Stimulated activated CD8-positive, alpha-beta memory T cell treated with anti-CD3 and anti-CD28 coated beads, Interleukin-12 subunit alpha, Interleukin-12 subunit beta, amount 100 ng/mL, for 4 hours (primary cell): ENCODE data around the gene C6orf15.

Experiments
- DNase-seq: peaks from one replicate; pipeline ENCODE4 v3.0.0-alpha.2; 2020; ENCODE audit warnings: low read depth

The C6orf15 gene

DNA sequence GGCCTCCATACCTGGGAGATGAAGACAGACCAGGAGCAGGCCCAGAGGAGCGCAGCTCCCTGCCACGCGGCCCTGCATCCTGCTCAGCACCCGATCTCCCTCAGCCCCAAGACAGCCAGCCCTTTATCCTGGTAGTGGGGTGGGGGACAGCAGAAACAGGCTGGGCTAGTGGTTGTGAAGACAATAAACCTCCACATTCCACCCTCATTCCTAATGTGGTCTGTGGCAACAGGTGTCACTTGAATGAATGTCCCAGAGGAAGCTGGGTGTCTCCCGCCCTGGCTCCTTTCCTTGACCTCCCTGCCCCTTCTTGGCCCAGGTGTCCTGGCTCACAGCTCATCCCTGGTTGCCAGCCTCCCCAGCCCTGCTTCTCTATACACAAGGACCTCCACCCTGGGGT, at the start of gene C6orf15:
TSS of gene C6orf15 (minus strand) at position 98 of the 400 bp plus-strand sequence. CDS start at position 78, 20 bp downstream.
- no peak for DNase-seq

DNA sequence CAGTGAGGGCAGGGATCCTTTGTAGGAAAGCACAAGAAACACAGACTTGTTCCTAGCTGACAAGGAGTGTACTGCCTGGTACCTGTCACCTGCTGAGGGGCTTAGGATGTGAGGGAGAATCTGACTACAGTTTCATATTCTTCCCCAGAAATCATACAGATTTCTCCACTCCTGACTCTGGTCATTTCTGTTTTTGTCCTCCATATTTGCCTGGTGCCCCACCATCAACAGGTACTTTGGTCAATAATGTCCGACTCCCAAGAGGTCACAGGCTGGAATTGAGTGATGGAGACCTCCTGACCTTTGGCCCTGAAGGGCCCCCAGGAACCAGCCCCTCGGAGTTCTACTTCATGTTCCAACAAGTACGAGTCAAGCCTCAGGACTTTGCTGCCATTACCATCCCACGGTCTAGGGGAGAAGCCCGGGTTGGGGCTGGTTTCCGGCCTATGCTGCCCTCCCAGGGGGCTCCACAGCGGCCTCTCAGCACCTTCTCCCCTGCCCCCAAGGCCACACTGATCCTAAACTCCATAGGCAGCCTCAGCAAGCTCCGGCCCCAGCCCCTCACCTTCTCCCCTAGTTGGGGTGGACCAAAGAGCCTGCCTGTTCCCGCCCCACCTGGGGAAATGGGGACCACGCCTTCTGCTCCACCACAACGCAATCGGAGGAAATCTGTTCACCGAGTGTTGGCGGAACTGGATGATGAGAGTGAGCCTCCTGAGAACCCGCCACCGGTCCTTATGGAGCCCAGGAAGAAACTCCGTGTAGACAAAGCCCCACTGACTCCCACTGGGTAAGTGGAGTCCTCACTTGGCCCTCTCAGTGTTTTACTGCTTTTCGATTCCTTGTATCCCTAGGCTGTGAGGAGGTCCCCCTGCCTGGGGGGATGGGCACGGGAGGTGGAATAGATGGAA, 49.1 kb upstream of the C6orf15 start:
- DNase-seq, result no peak

DNA sequence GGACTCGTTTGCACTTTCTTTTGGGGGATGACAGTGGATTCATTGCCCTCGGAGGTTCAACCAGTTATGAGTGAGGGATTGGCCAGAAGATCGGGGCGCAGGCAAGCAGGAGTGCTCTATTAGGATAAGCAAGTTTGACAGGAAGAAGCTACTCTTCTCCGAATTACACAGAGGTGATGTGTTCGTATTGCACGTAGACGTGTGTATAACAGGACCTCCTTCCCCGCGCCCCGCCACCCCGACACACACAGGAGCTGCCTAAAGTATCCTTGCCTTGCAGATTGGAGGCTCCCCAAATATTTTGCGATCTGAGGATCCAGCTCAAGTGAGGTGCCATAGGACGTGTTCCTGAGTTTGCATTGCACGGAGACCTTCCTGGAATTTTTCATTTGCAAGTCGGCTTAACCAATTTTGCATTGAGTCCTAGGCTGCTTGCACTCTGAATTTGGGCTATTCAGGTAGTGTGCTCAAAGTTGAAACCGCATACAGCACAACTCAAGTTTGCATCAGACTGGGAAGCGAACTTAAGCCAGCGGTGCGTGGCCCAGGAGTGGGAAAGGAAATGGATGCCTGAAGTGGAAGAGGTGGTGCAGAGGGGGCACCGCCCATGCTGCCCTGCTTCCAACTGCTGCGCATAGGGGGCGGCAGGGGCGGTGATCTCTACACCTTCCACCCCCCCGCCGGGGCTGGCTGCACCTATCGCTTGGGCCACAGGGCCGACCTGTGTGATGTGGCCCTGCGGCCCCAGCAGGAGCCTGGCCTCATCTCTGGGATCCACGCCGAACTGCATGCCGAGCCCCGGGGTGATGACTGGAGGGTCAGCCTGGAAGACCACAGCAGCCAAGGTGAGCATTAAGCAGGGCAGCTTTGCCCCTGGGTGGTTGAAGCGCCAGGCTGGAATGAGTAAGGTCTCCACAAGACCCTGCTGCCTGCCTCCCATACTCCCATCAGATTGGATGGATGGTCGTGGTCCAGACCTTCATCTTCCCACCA, 46.8 kb upstream of the C6orf15 start:
- no peak for DNase-seq

DNA sequence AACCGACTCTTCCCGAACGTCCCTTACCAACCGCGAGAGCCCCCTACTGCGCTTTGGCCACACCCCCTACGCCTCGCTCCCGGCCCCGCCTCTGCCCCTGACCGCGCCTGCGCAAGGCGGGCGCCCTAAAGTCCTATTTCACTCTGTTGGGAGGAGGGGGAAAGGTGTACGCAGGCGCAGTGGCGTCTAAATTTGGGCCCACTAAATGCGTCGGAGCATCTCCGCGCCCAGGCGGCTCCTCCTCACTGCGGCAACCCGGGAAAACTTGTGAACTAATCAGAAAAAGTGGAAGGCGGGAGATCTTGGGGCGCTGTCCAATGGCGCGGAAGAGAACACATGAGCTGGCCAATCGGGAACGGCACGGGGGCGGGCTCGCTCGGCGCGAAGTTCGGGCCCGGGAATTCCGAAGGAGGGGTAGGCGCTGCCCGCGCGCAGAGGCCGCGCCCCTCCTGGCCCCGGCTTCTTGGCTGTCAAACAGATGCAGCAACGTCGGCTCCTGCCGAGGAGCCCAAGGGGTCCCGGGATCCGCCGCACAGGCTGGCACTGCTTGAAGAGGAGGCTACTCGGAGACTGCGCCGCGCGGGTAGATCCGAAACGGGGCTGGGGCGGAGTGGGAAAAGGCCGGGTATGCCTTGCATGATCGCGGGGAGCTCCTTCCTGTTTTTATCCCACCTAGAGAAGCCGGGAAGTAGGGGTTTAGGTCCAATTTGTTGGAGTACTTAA, 45.9 kb upstream of the C6orf15 start, which contains the start of gene TCF19:
TSS of gene TCF19 (plus strand) at position 450 of the 723 bp plus-strand sequence. CDS start 881 bp downstream, outside the sequence.
- DNase-seq, result peak; percentile 98

DNA sequence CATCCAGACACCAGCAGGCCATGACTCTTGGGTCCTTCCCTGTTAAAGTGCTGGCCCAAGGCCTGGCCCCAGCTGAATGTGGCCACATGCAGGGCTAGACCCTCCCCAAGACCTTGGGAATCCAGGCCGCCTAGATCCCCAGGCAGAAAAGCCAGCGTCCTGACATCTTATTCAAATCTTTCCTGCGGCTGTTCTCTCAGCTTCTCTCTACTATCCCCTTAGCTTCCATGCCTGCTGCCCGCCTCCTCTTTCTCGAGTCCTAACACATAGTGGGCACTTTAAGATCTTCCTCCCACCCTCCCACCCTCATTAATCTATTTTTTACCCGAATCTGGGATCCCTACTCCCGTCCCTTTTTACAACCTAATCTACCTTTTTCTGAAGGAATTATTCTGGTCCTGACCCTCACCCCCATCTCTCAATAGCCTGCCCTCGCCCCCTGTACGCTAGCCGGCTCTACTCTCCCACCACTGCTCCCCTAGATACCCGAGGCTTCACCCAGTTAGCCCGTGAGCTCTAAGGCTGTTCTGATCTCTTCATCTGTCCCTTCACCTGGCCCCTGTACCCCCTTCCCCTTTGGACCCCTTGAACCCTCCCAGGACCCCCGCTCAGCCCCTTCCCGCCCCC, 45.3 kb upstream of the C6orf15 start, which contains the start of gene CCHCR1:
TSS of gene CCHCR1 (minus strand) at position 290 of the 627 bp plus-strand sequence. CDS start at position 88, 202 bp downstream.
- no peak for DNase-seq

DNA sequence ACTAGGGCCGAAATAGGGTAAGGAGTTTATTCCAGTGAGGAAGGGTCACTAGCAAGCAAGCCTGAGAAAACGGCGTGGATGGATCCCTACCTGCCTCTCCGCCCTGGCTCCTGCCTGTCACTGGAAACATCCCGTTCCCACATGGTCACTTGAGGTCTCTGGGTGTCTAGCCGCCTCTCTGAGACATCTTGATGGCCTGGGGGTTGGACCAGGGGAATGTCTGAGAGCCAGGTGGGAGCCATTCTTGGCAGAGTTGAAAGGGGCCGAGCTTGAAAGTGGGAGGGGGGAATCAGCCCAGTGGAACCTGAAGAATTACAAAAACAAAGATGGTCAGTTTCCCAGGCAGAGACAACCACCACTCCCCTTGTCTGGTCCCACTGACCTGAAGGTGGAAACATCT, 44.3 kb upstream of the C6orf15 start:
- no peak for DNase-seq

DNA sequence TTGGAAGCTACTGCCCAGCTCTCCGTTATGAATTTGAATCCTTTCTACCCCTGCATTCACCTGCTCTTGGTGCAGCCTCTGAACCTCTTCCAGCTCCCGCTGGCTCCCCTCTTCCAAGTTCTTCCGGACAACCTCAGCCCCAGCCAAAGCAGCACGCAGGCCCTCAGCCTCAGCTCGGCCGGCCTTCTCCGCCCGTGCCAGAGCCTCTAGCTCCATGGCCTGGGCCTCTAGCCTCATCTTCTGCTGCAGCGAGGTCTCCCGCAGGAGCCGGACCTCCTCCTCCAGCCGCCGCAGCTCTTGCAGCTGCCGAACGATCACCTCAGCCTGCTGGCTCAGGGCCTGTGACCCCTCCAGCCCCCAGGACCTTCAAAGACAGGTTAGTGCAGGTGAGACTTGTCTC, 42.1 kb upstream of the C6orf15 start:
- no peak for DNase-seq

DNA sequence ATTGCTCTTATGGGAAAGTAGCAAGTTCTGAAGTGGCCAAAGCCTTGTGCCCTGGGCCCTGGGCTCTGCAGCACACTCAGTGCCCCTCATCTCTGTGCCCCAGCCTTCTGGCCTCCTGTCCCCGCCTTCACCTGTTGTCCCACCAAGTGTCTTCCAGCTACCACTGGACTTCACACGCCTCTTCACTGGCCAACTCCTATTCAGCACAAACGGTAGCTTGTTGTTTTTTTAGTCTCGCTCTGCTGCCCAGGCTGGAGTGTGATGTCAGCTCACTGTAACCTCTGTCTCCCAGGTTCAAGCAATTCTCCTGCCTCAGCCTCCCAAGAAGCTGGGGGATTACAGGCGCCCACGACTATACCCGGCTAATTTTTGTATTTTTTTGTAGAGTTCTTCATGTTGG, 40.4 kb upstream of the C6orf15 start:
- no peak for DNase-seq

DNA sequence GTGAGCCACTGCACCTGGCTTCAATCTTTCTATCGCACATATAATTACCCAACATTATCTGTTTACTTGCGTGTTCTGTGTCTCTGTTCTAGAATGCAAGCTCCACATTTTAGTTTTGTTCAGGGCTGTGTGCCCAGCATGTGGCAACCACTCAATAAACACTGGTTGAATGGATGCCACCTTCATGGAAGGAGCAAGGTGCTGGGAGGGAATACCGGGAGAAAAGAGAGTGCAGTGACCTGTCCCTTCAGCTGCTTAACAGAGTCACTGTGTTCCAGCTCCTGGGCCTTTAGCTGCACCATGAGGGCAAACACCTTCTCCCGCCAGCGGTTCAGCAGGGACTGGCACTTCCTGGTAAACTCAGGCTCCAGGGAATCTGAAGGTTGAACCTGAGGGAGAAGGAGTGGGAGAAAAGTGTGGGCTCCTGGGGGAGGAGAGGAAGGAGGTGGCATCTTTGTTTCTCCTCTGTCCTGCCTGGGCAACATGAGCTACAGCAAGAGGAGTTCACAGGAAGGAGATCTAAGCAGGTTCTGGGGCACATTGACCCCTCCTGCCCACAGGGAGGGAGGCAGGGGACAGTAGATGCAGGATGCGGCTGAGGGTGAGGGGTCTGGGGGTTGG, 37.6 kb upstream of the C6orf15 start:
- DNase-seq, result no peak

DNA sequence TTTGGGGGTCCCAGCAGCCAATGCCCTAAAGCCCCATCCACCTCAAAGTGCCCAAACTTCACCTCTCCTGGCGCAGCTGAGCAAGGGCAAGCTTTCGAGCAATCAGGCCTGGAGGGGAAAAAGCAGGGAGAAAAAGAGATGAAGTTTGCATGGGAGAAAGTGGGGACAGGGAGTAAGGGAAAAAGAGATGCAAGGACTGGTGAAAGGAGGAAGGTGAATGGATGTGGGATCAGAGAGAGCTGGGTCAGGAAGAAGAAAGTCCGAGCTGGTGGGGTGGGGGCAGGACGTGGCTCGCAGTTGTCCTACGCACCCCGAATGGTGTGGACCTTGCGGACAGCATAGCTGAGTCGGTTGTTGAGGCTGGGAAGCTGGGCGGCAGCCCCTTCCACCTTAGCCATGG, 33.0 kb upstream of the C6orf15 start:
- DNase-seq, result no peak

DNA sequence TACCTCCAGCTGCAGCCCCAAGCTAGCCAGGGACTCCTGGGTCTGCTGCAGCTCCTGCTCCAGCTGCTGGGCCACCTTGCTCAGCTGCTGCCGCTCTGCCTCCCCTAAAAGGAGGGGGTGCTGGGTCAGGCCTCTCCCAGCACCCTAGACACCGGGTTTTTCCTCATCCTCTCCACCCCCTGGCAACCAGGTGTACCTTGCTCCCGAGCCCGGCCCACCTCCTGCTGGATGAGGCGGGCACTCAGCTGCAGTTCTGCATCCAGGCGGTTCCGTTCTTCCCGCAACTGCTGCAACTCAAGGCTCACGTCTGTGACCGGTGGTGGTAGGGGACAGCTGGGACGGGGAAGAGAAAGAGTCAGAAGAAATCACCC, 32.6 kb upstream of the C6orf15 start:
- DNase-seq, result no peak

DNA sequence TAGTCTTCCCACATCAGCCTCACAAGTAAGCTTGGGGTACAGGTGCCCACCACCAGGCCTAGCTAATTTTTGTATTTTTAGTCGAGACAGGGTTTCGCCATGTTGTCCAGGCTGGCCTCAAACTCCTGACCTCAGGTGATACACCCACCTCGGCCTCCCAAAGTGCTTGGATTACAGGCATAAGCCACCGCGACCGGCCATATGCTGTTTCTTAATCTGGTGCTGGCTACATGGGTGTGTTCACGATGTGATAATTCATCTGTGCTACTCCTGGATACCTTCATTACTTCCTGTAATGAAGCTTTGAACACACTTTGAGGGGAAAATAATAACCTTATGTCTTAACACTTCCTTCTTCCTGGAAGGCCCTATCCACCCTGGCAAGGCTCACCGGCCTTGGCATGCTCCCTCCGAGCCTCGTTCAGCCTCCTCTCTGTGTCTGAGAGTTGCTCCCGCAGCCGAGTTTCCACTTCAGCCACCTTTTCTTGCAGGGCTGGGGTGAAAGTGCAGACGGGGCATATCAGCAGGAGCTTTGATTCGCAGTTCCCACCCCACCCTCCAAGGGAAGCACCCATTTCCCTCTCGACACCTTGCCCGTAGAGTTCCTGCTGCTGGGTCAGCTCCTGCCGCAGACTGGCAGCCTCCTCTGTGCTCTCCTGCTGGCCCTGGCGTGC, 32.1 kb upstream of the C6orf15 start:
- DNase-seq, result no peak

DNA sequence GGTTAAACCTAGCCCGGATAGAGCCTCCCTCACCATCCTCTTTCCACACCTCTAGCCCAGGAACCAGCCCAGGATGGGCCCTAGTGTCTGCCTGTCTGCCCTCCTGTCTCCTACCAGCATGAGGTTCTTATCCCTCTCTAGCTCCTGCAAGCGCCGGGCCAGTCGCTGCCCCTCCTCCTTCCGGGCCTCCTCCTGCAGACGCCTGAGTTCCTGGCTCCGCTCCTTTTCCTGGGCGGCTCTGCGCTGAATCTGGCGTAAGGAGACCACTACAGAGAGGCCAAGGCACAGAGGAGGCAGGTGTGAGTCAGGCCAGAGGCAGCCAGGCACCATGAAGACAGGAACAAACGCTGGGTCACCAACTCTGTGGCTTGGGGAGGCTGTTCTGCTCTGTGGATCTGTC, 30.8 kb upstream of the C6orf15 start:
- DNase-seq, result no peak

DNA sequence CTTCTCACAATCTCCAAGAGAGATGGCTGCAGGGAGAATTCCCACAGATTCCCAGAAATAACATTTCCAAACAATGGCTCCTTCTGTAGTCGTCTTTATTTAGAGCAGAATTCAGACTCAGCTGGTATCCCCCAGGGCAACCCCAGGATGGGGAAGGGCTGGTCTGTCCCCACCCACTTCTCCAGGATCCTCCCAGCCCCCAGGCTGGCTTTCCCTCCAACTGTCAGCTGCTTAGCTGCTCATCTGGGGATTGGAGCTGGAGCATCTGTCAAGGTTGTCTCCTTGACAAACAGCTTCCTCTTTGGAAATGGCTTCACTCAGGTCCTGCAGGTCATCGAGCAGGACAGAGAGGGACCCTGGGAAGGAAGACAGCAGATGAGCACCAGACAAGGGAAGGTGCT, 30.0 kb upstream of the C6orf15 start:
- no peak for DNase-seq

DNA sequence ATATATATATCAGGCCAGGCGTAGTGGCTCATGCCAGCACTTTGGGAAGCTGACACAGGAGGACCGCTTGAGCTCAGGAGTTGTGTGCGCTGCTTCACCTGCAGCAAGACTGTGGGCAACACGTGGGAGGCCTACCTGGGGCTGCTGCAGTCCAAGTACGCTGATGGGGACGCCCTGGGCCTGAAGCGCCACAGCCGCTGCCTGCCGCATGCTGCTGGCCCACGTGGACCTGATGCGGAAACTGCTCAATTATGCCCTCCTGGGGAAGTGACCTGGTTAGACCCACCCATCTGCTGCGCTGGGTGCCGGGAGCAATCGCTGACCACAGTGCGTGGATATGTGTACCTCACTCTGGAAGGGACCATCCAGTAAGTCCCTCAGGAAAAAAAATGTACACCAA, 28.3 kb upstream of the C6orf15 start:
- no peak for DNase-seq

DNA sequence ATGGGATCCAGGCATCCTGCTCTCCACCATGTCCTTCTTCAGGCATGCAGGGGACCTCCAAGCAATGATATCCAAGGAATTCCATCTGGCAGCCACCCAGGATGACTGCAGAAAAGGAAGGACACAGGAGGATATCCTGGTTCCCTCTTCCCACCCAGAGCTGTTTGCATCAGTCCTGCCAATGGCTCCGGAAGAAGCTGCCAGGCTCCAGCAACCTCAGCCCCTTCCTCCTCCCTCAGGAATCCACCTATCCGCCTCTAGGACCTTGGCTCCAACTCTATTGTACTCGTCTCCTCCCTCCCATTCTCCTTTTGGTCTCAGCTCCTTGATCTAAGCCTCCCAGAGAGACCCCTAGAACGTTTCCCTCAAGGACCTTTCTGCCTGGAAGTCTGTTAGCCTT, 27.2 kb upstream of the C6orf15 start:
- no peak for DNase-seq

DNA sequence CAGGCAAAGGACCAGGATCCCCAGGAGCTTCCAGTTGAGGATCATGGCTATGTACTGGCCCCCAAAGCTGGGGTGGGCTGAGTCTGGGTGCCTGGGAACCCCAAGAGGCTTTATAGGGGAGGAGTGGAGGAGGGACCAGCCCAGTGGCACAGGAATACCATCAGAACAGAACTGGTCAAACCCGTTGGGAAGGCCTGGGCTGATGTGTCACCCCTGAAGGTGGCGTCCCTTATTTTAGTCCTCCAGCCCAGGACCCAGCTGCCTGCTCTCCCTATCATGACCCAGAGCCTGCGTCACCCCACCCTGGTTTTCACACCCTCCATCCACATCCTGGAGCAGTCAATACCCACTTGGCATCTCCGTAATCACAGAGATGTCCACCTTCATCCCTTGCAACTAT, 26.6 kb upstream of the C6orf15 start, which contains the start of gene PSORS1C2:
TSS of gene PSORS1C2 (minus strand) at position 85 of the 400 bp plus-strand sequence. CDS start at position 45, 40 bp downstream.
- no peak for DNase-seq

DNA sequence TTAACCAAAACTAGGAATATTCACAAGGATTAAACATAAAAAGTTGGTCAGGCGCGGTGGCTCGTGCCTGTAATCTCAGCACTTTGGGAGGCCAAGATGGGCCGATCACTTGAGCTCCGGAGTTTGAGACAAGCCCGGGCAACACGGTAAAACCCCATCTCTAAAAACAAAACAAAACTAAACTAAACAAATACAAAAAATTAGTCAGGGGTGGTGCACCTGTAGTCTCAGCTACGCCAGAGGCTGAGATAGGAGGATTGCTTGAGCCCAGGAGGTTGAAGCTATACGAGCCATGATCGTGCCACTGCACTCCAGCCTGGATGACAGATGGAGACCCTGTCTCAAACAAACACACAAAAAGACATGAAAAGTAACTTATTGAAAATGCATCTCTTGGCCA, 23.3 kb upstream of the C6orf15 start:
- no peak for DNase-seq

DNA sequence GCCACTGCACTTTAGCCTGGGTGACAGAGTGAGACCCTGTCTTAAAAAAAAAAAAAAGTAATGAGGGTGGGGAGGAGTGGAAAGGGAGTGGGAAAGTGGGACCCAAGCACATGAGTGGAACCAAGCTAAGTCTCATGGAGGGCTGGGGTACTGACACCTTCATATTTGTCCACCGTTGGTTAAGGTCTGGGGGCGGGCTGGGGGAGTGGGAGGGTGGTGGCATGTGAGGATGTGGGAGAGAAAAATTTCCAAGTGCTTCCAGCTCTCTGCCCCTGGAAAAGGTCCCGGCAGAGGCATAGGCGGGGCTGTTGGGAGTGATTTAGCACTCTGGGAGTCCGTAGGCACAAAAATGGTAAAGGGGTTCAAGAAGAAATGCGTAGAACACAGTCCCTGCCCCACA, 20.4 kb upstream of the C6orf15 start:
- DNase-seq, result no peak

DNA sequence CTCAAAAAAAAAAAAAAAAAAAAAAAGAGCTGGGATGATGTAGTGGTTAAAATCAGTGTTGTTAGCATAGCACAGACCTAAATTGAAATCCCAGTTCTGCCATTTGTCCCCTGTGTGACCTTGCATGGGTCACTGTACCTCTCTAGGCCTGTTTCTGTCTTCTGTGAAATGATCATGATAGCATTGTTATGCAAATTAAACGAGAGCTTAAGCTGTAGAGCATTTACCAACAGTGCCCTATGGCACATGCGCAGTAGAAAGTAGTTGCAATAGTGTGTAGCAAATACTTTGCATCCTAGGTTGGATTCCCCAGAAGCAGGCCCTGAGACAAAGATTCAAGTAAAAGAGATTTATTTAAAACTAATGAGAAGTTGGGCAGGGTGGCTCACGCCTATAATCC, 19.2 kb upstream of the C6orf15 start:
- no peak for DNase-seq
